ENCODE results near the gene NFASC.

Gene NFASC

GRCh38 chr1:204900721-204901120 is 30.1 kb downstream of the NFASC start:
- TF ChIP-seq CTCF (conservative IDR thresholded peaks at IDR 0.05; ENCODE audit: control insufficient read depth, insufficient read depth, low read depth, low read length), result no peak
- no peak for DNase-seq (ENCODE audit: low read depth)
- no peak overlapping the region for H3K4me3 ChIP-seq (ENCODE audit: control insufficient read depth, low read depth, low read length)

DNA sequence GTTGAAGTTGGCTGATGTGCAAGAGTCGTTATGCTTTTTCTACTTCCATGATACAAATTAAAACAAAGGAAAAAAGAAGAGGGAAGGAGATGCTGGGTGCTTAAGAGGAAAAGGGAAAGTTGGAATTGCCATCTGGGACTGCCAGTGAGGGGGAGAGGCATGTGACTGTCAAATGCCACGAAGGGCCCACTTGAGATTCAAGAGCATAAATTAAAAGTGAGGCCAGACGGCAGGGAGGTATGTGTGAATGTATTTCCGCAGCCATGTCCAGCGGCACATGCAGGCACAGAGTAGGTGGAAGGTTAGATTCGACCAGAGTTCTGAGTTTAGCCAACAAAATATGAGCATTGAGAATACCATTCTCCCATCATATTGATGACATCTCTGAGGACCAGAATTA is 32.0 kb downstream of the NFASC start:
- H3K4me3 ChIP-seq (ENCODE audit: control insufficient read depth, low read depth, low read length), result no peak overlapping the region
- TF ChIP-seq CTCF (conservative IDR thresholded peaks at IDR 0.05; ENCODE audit: control insufficient read depth, insufficient read depth, low read depth, low read length), result no peak
- no peak for DNase-seq (ENCODE audit: low read depth)

DNA sequence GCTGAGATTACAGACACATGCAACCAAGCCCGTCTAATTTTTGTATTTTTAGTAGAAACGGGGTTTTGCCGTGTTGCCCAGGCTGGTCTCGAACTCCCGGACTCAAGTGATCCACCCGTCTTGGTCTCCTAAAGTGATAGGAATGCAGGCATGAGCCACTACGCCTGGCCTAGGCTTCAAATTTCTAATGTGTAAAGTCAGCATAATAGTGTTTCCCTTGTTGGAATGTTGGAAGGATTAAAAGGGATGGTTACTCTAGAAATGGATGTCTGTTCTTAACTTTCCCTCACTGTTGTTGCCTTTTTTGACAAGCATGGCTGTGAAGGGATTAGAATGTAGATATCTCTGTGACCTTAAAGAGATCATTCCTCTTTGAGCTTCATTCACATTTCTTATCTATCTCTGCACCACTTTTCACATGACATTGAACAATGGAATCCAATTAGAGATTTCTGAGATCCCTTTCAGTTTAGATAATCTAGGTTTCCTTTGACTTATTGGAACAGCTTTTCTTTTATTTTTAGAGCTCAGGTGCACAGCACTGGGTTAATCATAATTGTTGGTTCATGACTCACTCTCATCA is 33.7 kb downstream of the NFASC start:
- no peak for DNase-seq (ENCODE audit: low read depth)
- TF ChIP-seq CTCF (conservative IDR thresholded peaks at IDR 0.05; ENCODE audit: control insufficient read depth, insufficient read depth, low read depth, low read length), result no peak
- no peak overlapping the region for H3K4me3 ChIP-seq (ENCODE audit: control insufficient read depth, low read depth, low read length)

- no peak for TF ChIP-seq CTCF (conservative IDR thresholded peaks at IDR 0.05; ENCODE audit: control insufficient read depth, insufficient read depth, low read depth, low read length)
These were observed 38.4 kb downstream of the NFASC start for GRCh38 chr1:204909109-204909508.

GRCh38 chr1:204915861-204916495 is 45.3 kb downstream of the NFASC start:
- DNase-seq (ENCODE audit: low read depth), result peak; percentile 2
- no peak for TF ChIP-seq CTCF (conservative IDR thresholded peaks at IDR 0.05; ENCODE audit: control insufficient read depth, insufficient read depth, low read depth, low read length)
- no peak overlapping the region for H3K4me3 ChIP-seq (ENCODE audit: control insufficient read depth, low read depth, low read length)

More at GRCh38 chr1:204909109-204909508, 38.4 kb downstream of the NFASC start:
- peak; percentile 43 for DNase-seq (ENCODE audit: low read depth)
- H3K4me3 ChIP-seq (ENCODE audit: control insufficient read depth, low read depth, low read length), result no peak overlapping the region

DNA sequence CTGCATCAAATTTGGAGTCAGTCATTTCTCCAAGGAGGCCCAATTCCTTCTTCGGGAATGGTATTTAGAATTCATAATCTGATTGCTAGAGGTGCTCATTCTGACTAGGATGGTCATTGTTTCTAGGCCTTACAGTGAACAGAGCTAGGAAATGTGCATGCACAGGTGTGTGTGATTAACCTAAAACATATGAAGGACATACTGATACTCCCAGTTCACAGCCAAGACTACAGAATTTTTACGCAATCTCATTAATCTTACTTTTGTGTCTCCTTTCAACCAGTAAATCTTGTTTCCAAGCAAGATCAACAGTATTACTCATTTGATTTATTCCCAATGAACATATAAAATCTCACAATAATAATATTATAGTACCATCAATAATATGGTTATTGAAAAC is 47.1 kb downstream of the NFASC start:
- H3K4me3 ChIP-seq (ENCODE audit: control insufficient read depth, low read depth, low read length), result no peak overlapping the region
- no peak for DNase-seq (ENCODE audit: low read depth)
- TF ChIP-seq CTCF (conservative IDR thresholded peaks at IDR 0.05; ENCODE audit: control insufficient read depth, insufficient read depth, low read depth, low read length), result no peak

Data from fibroblast of mammary gland (primary cell).